Measurements from ENCODE around the gene KRT74.

- TF ChIP-seq EZH2 (IDR thresholded peaks at IDR 0.05; ENCODE audit: low read depth): no peak
- TF ChIP-seq CTCF (conservative IDR thresholded peaks at IDR 0.05): no peak
These were observed 28.0 kb upstream of the KRT74 start for GRCh38 chr12:52601671-52602070.

All from PC-9 (cell line).